ENCODE measurements around the gene FARP1. TPM values are rescaled to one million over a fixed set of nuclear protein-coding genes. Genes with fewer than 3 reads are reported as not detected.

The FARP1 gene
- total RNA-seq, 2 experiments from 2014 or later: not detected

DNA sequence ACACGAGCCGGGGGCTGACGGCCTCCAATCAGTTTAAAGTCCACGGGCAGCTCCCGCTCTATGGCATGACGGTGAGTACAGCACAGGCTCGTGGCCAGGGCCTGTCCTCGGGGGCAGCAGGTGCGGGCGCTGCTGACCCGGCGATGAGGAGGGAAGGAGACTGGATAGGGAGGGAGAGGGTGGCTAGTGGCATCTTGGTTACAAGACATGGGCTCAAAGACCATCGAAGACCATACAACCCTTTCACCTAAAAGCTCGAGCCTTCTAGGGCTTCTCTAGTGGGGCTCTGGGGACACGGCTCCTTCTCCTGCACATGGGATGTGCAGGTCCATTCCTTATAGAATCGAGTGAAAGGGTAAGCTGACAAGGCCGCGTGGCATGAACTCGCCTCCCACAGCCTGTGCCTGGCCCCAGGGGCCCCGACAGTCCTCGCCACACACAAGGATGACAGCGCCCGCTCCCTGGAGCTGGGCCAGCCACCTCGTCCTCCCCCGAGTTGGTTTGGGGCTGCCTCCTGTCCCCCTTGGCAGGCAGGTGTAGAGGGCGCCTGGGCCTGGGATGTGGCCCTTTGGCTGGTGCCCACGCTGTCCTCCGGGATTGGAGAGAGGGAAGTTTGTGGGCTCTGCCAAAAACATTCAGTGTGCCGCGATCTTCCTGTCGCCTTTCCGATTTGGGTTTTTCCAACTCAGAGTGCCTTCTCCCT is 296.4 kb downstream of the FARP1 start:
- intact Hi-C loops (cut with micrococcal nuclease; ENCODE audit: unreplicated experiment): no loop called here
- TF ChIP-seq EZH2phosphoT487 (IDR thresholded peaks at IDR 0.05; ENCODE audit: borderline replicate concordance, low read depth, low read length): no peak
- TF ChIP-seq, protein P1, sequence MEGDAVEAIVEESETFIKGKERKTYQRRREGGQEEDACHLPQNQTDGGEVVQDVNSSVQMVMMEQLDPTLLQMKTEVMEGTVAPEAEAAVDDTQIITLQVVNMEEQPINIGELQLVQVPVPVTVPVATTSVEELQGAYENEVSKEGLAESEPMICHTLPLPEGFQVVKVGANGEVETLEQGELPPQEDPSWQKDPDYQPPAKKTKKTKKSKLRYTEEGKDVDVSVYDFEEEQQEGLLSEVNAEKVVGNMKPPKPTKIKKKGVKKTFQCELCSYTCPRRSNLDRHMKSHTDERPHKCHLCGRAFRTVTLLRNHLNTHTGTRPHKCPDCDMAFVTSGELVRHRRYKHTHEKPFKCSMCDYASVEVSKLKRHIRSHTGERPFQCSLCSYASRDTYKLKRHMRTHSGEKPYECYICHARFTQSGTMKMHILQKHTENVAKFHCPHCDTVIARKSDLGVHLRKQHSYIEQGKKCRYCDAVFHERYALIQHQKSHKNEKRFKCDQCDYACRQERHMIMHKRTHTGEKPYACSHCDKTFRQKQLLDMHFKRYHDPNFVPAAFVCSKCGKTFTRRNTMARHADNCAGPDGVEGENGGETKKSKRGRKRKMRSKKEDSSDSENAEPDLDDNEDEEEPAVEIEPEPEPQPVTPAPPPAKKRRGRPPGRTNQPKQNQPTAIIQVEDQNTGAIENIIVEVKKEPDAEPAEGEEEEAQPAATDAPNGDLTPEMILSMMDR (conservative IDR thresholded peaks at IDR 0.05; ENCODE audit: low read length): no peak
- no TSS peak for BruUV-seq (replicated peaks)
- H3K4me1 ChIP-seq (ENCODE audit: insufficient read depth, low read length, poor library complexity, severe bottlenecking): no peaks in the 10 kb centered on the region
- POLR2A ChIA-PET: no interaction called here
- H2AFZ ChIP-seq (ENCODE audit: low read length): no peak overlapping the region
- no peak overlapping the region for H3K27ac ChIP-seq (ENCODE audit: low read depth, low read length, poor library complexity, severe bottlenecking)
- no peak overlapping the region for H3K4me2 ChIP-seq (ENCODE audit: low read length)
- no peaks in the 10 kb centered on the region for H4K20me1 ChIP-seq (ENCODE audit: insufficient read depth, low read length)
- CTCF ChIA-PET (ENCODE audit: unreplicated experiment): no interaction called here
- no peaks in the 10 kb centered on the region for H3K79me2 ChIP-seq (ENCODE audit: insufficient read depth, low read depth, low read length)
- no peak for DNase-seq (ENCODE audit: low spot score)
- H3K9me2 ChIP-seq (ENCODE audit: insufficient read depth, low read length): no peaks in the 10 kb centered on the region
- H3K4me3 ChIP-seq (ENCODE audit: low read depth, low read length, poor library complexity, severe bottlenecking): no peak overlapping the region
- H3K9me3 ChIP-seq (ENCODE audit: low read length): no peaks in the 10 kb centered on the region
- no peaks in the 10 kb centered on the region for H3K36me3 ChIP-seq (ENCODE audit: insufficient read depth, low read length)

DNA sequence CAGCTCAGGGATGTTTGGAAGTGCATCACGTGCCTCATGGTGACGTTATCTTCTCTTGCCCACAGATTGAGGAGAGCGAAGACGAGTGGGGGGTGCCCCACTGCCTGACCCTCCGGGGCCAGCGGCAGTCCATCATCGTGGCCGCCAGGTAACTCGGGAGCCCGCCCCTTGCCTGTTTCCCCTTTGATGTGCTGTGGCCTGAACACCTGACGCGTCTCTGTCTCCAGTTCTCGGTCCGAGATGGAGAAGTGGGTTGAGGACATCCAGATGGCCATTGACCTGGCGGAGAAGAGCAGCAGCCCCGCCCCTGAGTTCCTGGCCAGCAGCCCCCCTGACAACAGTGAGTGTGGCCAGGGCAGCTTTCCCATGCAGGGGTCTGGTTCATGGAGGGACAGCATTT is 297.0 kb downstream of the FARP1 start:
- Histone ChIP-seq H3K4me3 (ENCODE audit: low read depth, low read length, poor library complexity, severe bottlenecking) (no peak overlapping the region), H3K79me2 (ENCODE audit: insufficient read depth, low read depth, low read length) (no peaks in the 10 kb centered on the region), H3K36me3 (ENCODE audit: insufficient read depth, low read length) (no peaks in the 10 kb centered on the region), H3K4me1 (ENCODE audit: insufficient read depth, low read length, poor library complexity, severe bottlenecking) (no peaks in the 10 kb centered on the region), H3K27ac (ENCODE audit: low read depth, low read length, poor library complexity, severe bottlenecking) (no peak overlapping the region), H3K9me3 (ENCODE audit: low read length) (no peaks in the 10 kb centered on the region), H2AFZ (ENCODE audit: low read length) (no peak overlapping the region), H3K4me2 (ENCODE audit: low read length) (no peak overlapping the region), H4K20me1 (ENCODE audit: insufficient read depth, low read length) (no peaks in the 10 kb centered on the region), H3K9me2 (ENCODE audit: insufficient read depth, low read length) (no peaks in the 10 kb centered on the region)
- no TSS peak for BruUV-seq (replicated peaks)
- DNase-seq (ENCODE audit: low spot score): no peak
- intact Hi-C loops (cut with micrococcal nuclease; ENCODE audit: unreplicated experiment): no loop called here
- POLR2A ChIA-PET: no interaction called here
- TF ChIP-seq, protein P1 (conservative IDR thresholded peaks at IDR 0.05; ENCODE audit: low read length): no peak
- TF ChIP-seq EZH2phosphoT487 (IDR thresholded peaks at IDR 0.05; ENCODE audit: borderline replicate concordance, low read depth, low read length): no peak
- CTCF ChIA-PET (ENCODE audit: unreplicated experiment): no interaction called here

DNA sequence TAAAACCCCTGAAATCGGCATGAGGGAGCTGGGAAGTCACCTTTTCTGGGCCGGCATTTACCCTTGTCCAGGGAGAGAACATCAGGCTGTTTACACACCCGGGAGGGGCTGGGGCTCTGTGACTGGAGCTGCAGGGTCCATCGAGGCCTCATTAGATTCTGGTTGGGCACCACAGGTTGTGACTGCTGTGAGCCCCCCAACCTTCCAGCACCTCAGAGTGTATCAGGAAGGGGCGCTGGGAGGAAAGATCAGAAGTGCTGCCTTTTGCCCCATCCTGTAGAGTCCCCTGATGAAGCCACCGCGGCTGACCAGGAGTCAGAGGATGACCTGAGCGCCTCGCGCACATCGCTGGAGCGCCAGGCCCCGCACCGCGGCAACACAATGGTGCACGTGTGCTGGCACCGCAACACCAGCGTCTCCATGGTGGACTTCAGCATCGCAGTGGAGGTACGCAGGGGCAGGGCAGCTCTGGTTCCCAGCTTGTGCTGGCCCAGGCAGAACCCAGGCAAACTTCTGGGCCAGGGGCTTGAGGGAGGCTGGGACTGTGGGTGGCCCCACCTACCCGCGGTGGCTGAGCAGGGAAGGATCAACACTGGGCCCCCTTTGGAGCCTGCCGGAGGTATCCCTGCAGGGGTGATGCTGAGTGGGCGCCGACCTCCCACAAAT is 297.6 kb downstream of the FARP1 start:
- DNase-seq (ENCODE audit: low spot score): no peak

More for the DNA sequence above, 297.6 kb downstream of the FARP1 start:
- peaks cover 6% of the 10 kb centered on the region for H3K4me1 ChIP-seq (ENCODE audit: insufficient read depth, low read length, poor library complexity, severe bottlenecking)
- ChIA-PET POLR2A (no interaction called here), CTCF (ENCODE audit: unreplicated experiment) (no interaction called here)
- H3K9me3 ChIP-seq (ENCODE audit: low read length): no peaks in the 10 kb centered on the region
- no peak overlapping the region for H3K4me3 ChIP-seq (ENCODE audit: low read depth, low read length, poor library complexity, severe bottlenecking)
- no peak for TF ChIP-seq EZH2phosphoT487 (IDR thresholded peaks at IDR 0.05; ENCODE audit: borderline replicate concordance, low read depth, low read length)
- TF ChIP-seq, protein P1 (conservative IDR thresholded peaks at IDR 0.05; ENCODE audit: low read length): no peak
- BruUV-seq (replicated peaks): no TSS peak
- H3K4me2 ChIP-seq (ENCODE audit: low read length): no peak overlapping the region
- H2AFZ ChIP-seq (ENCODE audit: low read length): no peak overlapping the region
- no peaks in the 10 kb centered on the region for H3K36me3 ChIP-seq (ENCODE audit: insufficient read depth, low read length)
- H3K27ac ChIP-seq (ENCODE audit: low read depth, low read length, poor library complexity, severe bottlenecking): no peak overlapping the region
- H4K20me1 ChIP-seq (ENCODE audit: insufficient read depth, low read length): no peaks in the 10 kb centered on the region
- intact Hi-C loops (cut with micrococcal nuclease; ENCODE audit: unreplicated experiment): no loop called here
- no peaks in the 10 kb centered on the region for H3K79me2 ChIP-seq (ENCODE audit: insufficient read depth, low read depth, low read length)
- no peaks in the 10 kb centered on the region for H3K9me2 ChIP-seq (ENCODE audit: insufficient read depth, low read length)
